ENCODE data around the gene RNF148. TPM values are rescaled to one million over a fixed set of nuclear protein-coding genes. Genes with fewer than 3 reads are reported as not detected.

RNF148 gene
- polyA plus RNA-seq, 2 of the 4 experiments (the other 2 are of a cell fraction) = not detected

- ATAC-seq = no peak
Measured at GRCh38 chr7:122689346-122690109, 13.2 kb downstream of the RNF148 start.

GRCh38 chr7:122688400-122688998 lies 14.2 kb downstream of the RNF148 start:
- ChIA-PET CTCF (no interaction called here), POLR2A (no interaction called here)
- no peak for DNase-seq (ENCODE audit: low read depth in 1 of 2, low spot score in 1 of 2)
- H3K9me3 ChIP-seq = no peaks in the 10 kb centered on the region
- H3K27ac ChIP-seq = no peak overlapping the region
- no peak for FAIRE-seq
- 22% methylated on average over 6 of the region's 6 CpGs for WGBS (ENCODE audit: missing lambda C conversion rate)
- H3K4me3 ChIP-seq = no peak overlapping the region
- no peak for ATAC-seq
- H3K4me2 ChIP-seq = no peak overlapping the region
- H3K4me1 ChIP-seq = no peaks in the 10 kb centered on the region
- TF ChIP-seq ESRRA (IDR thresholded peaks at IDR 0.05; ENCODE audit: borderline replicate concordance, low read length) (no peak), PHF8 (IDR thresholded peaks at IDR 0.05; ENCODE audit: borderline replicate concordance, low read depth) (no peak), MAFK (IDR thresholded peaks at IDR 0.05; ENCODE audit: partially characterized antibody) (no peak), HEYL (CRISPR knock-in tag; IDR thresholded peaks at IDR 0.05) (no peak), FOSL2 (IDR thresholded peaks at IDR 0.05) (no peak), FOSL2 (CRISPR knock-in tag; IDR thresholded peaks at IDR 0.05) (no peak)

More at GRCh38 chr7:122689346-122690109, 13.2 kb downstream of the RNF148 start:
- Histone ChIP-seq H3K4me2 (no peak overlapping the region), H3K27ac (no peak overlapping the region), H3K4me1 (no peaks in the 10 kb centered on the region), H3K4me3 (no peak overlapping the region), H3K9me3 (no peaks in the 10 kb centered on the region)
- POLR2A ChIA-PET = no interaction called here
- no peak for TF ChIP-seq ESRRA (IDR thresholded peaks at IDR 0.05; ENCODE audit: borderline replicate concordance, low read length)
- TF ChIP-seq EHF (CRISPR knock-in tag; IDR thresholded peaks at IDR 0.05) = no peak
- no peak for TF ChIP-seq PHF8 (IDR thresholded peaks at IDR 0.05; ENCODE audit: borderline replicate concordance, low read depth)
- TF ChIP-seq EHMT2 (IDR thresholded peaks at IDR 0.05; ENCODE audit: low read depth) = no peak
- no peak for TF ChIP-seq RCOR1 (IDR thresholded peaks at IDR 0.05; ENCODE audit: low read depth, low read length)
- TF ChIP-seq RAD21 (conservative IDR thresholded peaks at IDR 0.05 in 1 of 2, IDR thresholded peaks at IDR 0.05 in 1 of 2) = no peak
- TF ChIP-seq CEBPB (IDR thresholded peaks at IDR 0.05) = no peak
- no peak for TF ChIP-seq CBX2 (IDR thresholded peaks at IDR 0.05; ENCODE audit: borderline replicate concordance, low read depth)
- no peak for TF ChIP-seq HES2 (IDR thresholded peaks at IDR 0.05)
- no peak for TF ChIP-seq MAX (IDR thresholded peaks at IDR 0.05)
- no peak for TF ChIP-seq HEYL (CRISPR knock-in tag; IDR thresholded peaks at IDR 0.05)
- TF ChIP-seq POLR2A (IDR thresholded peaks at IDR 0.05; ENCODE audit: low read length) = no peak
- no peak for TF ChIP-seq KDM1A (IDR thresholded peaks at IDR 0.05; ENCODE audit: low read depth)
- TF ChIP-seq FOSL2 (IDR thresholded peaks at IDR 0.05) = no peak
- no peak for TF ChIP-seq FOSL2 (CRISPR knock-in tag; IDR thresholded peaks at IDR 0.05)
- TF ChIP-seq ZC3H11A (IDR thresholded peaks at IDR 0.05) = no peak
- TF ChIP-seq HMGXB4 (CRISPR knock-in tag; IDR thresholded peaks at IDR 0.05; ENCODE audit: borderline replicate concordance) = no peak
- DNase-seq (ENCODE audit: low read depth in 1 of 2, low spot score in 1 of 2) (no peak), FAIRE-seq (no peak)
- CTCF ChIA-PET = no interaction called here
- 46% methylated on average over 11 of the region's 13 CpGs for WGBS (ENCODE audit: missing lambda C conversion rate)

GRCh38 chr7:122686360-122686878 lies 16.3 kb downstream of the RNF148 start:
- Histone ChIP-seq H3K27ac (no peak overlapping the region), H3K4me3 (no peak overlapping the region), H3K4me2 (no peak overlapping the region), H3K4me1 (no peaks in the 10 kb centered on the region), H3K9me3 (no peaks in the 10 kb centered on the region)
- CTCF ChIA-PET = no interaction called here
- POLR2A ChIA-PET = no interaction called here
- ATAC-seq = no peak
- 32% methylated on average over 10 of the region's 10 CpGs for WGBS (ENCODE audit: missing lambda C conversion rate)
- FAIRE-seq = no peak
- TF ChIP-seq CHD2 (IDR thresholded peaks at IDR 0.05; ENCODE audit: low read length, partially characterized antibody) (no peak), BHLHE40 (IDR thresholded peaks at IDR 0.05; ENCODE audit: low read depth, low read length) (no peak), TP53 (CRISPR knock-in tag; IDR thresholded peaks at IDR 0.05) (no peak), TFCP2L1 (CRISPR knock-in tag; IDR thresholded peaks at IDR 0.05) (no peak), HMGXB4 (CRISPR knock-in tag; IDR thresholded peaks at IDR 0.05; ENCODE audit: borderline replicate concordance) (no peak)
- no peak for DNase-seq (ENCODE audit: low read depth in 1 of 2, low spot score in 1 of 2)

Data from A549 (cell line).